ENCODE data around the gene OR51B4.

The OR51B4 gene

GRCh38 chr11:5251746-5252145 is 50.0 kb downstream of the OR51B4 start:
- Histone ChIP-seq H3K36me3 (ENCODE audit: control insufficient read depth, insufficient read depth, low read length) (no peaks in the 10 kb centered on the region), H3K9ac (ENCODE audit: low read length) (no peak overlapping the region), H3K4me3 (ENCODE audit: low read depth, low read length) (no peak overlapping the region), H3K27me3 (ENCODE audit: control insufficient read depth, insufficient read depth, low read length) (peaks cover 1% of the 10 kb centered on the region; the same call in 1 of the 2 replicates), H3K9me3 (ENCODE audit: control insufficient read depth, insufficient read depth, low read depth, low read length) (no peaks in the 10 kb centered on the region), H3K4me1 (ENCODE audit: control insufficient read depth, insufficient read depth, low read length) (peaks cover 1% of the 10 kb centered on the region; the same call in 1 of the 2 replicates), H3K27ac (ENCODE audit: low read depth, low read length) (no peak overlapping the region)
